Suprapubic skin (tissue), 4 donors: ENCODE measurements around the gene ZBTB8A. TPM values are rescaled to one million over a fixed set of nuclear protein-coding genes. Genes with fewer than 3 reads are reported as not detected.

Source experiments
- DNase-seq, 2 donors: peaks; one replicate each; pipeline ENCODE4 v3.0.0-alpha.2; 2019; ENCODE audit warnings: low spot score in 2 of 2
- H3K27ac ChIP-seq: fragments of 200-600 bp; sonication (generic); one replicate; pipeline ENCODE4 v1.5.1; 2019
- H3K27me3 ChIP-seq: fragments of 200-600 bp; sonication (generic); one replicate; pipeline ENCODE4 v1.5.1; 2019
- H3K36me3 ChIP-seq: fragments of 200-600 bp; sonication (generic); one replicate; pipeline ENCODE4 v1.5.1; 2019
- H3K4me1 ChIP-seq: fragments of 200-600 bp; sonication (generic); one replicate; pipeline ENCODE4 v1.5.1; 2019
- H3K4me3 ChIP-seq: fragments of 200-600 bp; sonication (generic); one replicate; pipeline ENCODE4 v1.5.1; 2019; ENCODE audit warnings: mild to moderate bottlenecking
- H3K9me3 ChIP-seq: fragments of 200-600 bp; sonication (generic); one replicate; pipeline ENCODE4 v1.5.1; 2019
- EP300 ChIP-seq: sonication (generic); formaldehyde crosslinking; IDR thresholded peaks from one replicate; pipeline ENCODE4 v1.6.1; 2017; ENCODE audit warnings: antibody characterized with exemption
- POLR2A ChIP-seq, 2 donors: fragments of 450-650 bp; IDR thresholded peaks; one replicate each; pipeline ENCODE4 v1.6.1; 2017; ENCODE audit warnings: antibody characterized with exemption in 2 of 2, mild to moderate bottlenecking in 2 of 2, moderate library complexity in 2 of 2
- POLR2AphosphoS5 ChIP-seq, 3 donors: sonication (generic); formaldehyde crosslinking; IDR thresholded peaks; one replicate each; pipeline ENCODE4 v1.6.1; 2017; ENCODE audit warnings: antibody characterized with exemption in 3 of 3
- WGBS: methylation state at CpG from one replicate; pipeline ENCODE4 v1.1.5; 2018; 5-methylcytosine and 5-hydroxymethylcytosine counted together
- total RNA-seq, 4 donors: library from RNA; depleted of rRNA; stranded (reverse); fragments of >200 nt; gene quantifications; one replicate each; pipeline ENCODE4 v1.1.0, GENCODE V29; 2016
- TF ChIP-seq, protein P1 (sequence below), 2 donors: fragments of 200-600 bp in 1 of 2; fragments of 450-650 bp in 1 of 2; sonication (generic) in 1 of 2; IDR thresholded peaks; one replicate each; pipeline ENCODE4 v1.5.1; 2016 to 2019; ENCODE audit warnings: antibody characterized with exemption in 2 of 2, mild to moderate bottlenecking in 1 of 2, moderate library complexity in 1 of 2

The ZBTB8A gene
- total RNA-seq, 4 donors from 2014 or later = 2.3 to 3.4 (median 3.1) TPM

GRCh38 chr1:32580348-32581017 lies 41.3 kb downstream of the ZBTB8A start:
- DNase-seq = no peak
- Histone ChIP-seq H3K4me1 (no peaks in the 10 kb centered on the region), H3K27ac (no peak overlapping the region), H3K27me3 (no peaks in the 10 kb centered on the region), H3K4me3 (no peak overlapping the region), H3K36me3 (no peaks in the 10 kb centered on the region), H3K9me3 (no peaks in the 10 kb centered on the region)
- TF ChIP-seq, protein P1, sequence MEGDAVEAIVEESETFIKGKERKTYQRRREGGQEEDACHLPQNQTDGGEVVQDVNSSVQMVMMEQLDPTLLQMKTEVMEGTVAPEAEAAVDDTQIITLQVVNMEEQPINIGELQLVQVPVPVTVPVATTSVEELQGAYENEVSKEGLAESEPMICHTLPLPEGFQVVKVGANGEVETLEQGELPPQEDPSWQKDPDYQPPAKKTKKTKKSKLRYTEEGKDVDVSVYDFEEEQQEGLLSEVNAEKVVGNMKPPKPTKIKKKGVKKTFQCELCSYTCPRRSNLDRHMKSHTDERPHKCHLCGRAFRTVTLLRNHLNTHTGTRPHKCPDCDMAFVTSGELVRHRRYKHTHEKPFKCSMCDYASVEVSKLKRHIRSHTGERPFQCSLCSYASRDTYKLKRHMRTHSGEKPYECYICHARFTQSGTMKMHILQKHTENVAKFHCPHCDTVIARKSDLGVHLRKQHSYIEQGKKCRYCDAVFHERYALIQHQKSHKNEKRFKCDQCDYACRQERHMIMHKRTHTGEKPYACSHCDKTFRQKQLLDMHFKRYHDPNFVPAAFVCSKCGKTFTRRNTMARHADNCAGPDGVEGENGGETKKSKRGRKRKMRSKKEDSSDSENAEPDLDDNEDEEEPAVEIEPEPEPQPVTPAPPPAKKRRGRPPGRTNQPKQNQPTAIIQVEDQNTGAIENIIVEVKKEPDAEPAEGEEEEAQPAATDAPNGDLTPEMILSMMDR (IDR thresholded peaks at IDR 0.05) = no peak
- TF ChIP-seq POLR2AphosphoS5 (IDR thresholded peaks at IDR 0.05) (no peak), EP300 (no peak), POLR2A (IDR thresholded peaks at IDR 0.05) (no peak)
- 81% methylated on average over 10 of the region's 10 CpGs for WGBS

GRCh38 chr1:32592943-32593342 lies 53.7 kb downstream of the ZBTB8A start:
- no peak overlapping the region for H3K27ac ChIP-seq
- H3K4me1 ChIP-seq = no peaks in the 10 kb centered on the region
- 98% methylated on average over 9 of the region's 9 CpGs for WGBS
- DNase-seq = no peak
- H3K36me3 ChIP-seq = peaks cover 29% of the 10 kb centered on the region
- no peak overlapping the region for H3K4me3 ChIP-seq
- no peaks in the 10 kb centered on the region for H3K27me3 ChIP-seq
- H3K9me3 ChIP-seq = no peaks in the 10 kb centered on the region
- TF ChIP-seq, protein P1 (IDR thresholded peaks at IDR 0.05) = no peak
- TF ChIP-seq POLR2A (IDR thresholded peaks at IDR 0.05) (no peak), EP300 (no peak), POLR2AphosphoS5 (IDR thresholded peaks at IDR 0.05) (no peak)

- Histone ChIP-seq H3K36me3 (peaks cover 19% of the 10 kb centered on the region), H3K27ac (no peak overlapping the region), H3K27me3 (no peaks in the 10 kb centered on the region), H3K9me3 (no peaks in the 10 kb centered on the region), H3K4me1 (no peaks in the 10 kb centered on the region), H3K4me3 (no peak overlapping the region)
- TF ChIP-seq EP300 (no peak), POLR2A (IDR thresholded peaks at IDR 0.05) (no peak), POLR2AphosphoS5 (IDR thresholded peaks at IDR 0.05) (no peak)
- TF ChIP-seq, protein P1 (IDR thresholded peaks at IDR 0.05) = no peak
- no peak for DNase-seq
- 85% methylated on average over 2 of the region's 2 CpGs for WGBS
These were observed 60.8 kb downstream of the ZBTB8A start for GRCh38 chr1:32600034-32600433.

- Histone ChIP-seq H3K27ac (no peak overlapping the region), H3K9me3 (no peaks in the 10 kb centered on the region), H3K4me1 (no peaks in the 10 kb centered on the region), H3K27me3 (no peaks in the 10 kb centered on the region), H3K4me3 (no peak overlapping the region), H3K36me3 (peaks cover 13% of the 10 kb centered on the region)
- WGBS = 84% methylated on average over 8 of the region's 17 CpGs
- no peak for DNase-seq
- TF ChIP-seq POLR2A (IDR thresholded peaks at IDR 0.05) = no peak
- TF ChIP-seq, protein P1 (IDR thresholded peaks at IDR 0.05) = no peak
- TF ChIP-seq EP300 = no peak
- TF ChIP-seq POLR2AphosphoS5 (IDR thresholded peaks at IDR 0.05) = no peak
These were observed 66.6 kb downstream of the ZBTB8A start for GRCh38 chr1:32605711-32606424.
